Skin epidermis (tissue), 12 donors: ENCODE data around the gene DPP9.
"Not testable (repeated sequence)": the region's sequence is repeated elsewhere in the genome, so short reads cannot be mapped to it uniquely, and the experiment has no call there.

ENCODE experiments used
- H3K27ac ChIP-seq, 21 experiments: fragments of 200-600 bp; sonication (generic) in 11 of 21; one replicate each; pipeline ENCODE4 v1.5.0; 2020; ENCODE audit warnings: mild to moderate bottlenecking in 3 of 21, inconsistent platforms in 2 of 21, moderate library complexity in 2 of 21
- H3K4me3 ChIP-seq, 7 experiments: fragments of 200-600 bp; sonication (generic) in 2 of 7; one replicate each; pipeline ENCODE4 v1.5.0; 2020; ENCODE audit warnings: inconsistent platforms in 2 of 7, mild to moderate bottlenecking in 2 of 7, moderate library complexity in 1 of 7

Gene DPP9

GRCh38 chr19:4742723-4743646, 19.3 kb upstream of the DPP9 start:
- Histone ChIP-seq H3K27ac (peak overlapping the region in 5 of 21 experiments; percentile 6 to 45 (median 17)), H3K4me3 (no peak overlapping the region)

GRCh38 chr19:4740092-4740491, 16.4 kb upstream of the DPP9 start:
- no peak overlapping the region for H3K4me3 ChIP-seq

GRCh38 chr19:4738734-4739133, 15.1 kb upstream of the DPP9 start:
- H3K4me3 ChIP-seq, result no peak overlapping the region

More at GRCh38 chr19:4740092-4740491, 16.4 kb upstream of the DPP9 start:
- no peak overlapping the region for H3K27ac ChIP-seq

GRCh38 chr19:4737955-4738600, 14.4 kb upstream of the DPP9 start:
- H3K27ac ChIP-seq, result no peak overlapping the region
- H3K4me3 ChIP-seq, result no peak overlapping the region

More at GRCh38 chr19:4738734-4739133, 15.1 kb upstream of the DPP9 start:
- H3K27ac ChIP-seq, result no peak overlapping the region

- H3K27ac ChIP-seq, result no peak overlapping the region
- H3K4me3 ChIP-seq, result no peak overlapping the region
These were observed 10.2 kb upstream of the DPP9 start for GRCh38 chr19:4733755-4734345.

- no peak overlapping the region for H3K4me3 ChIP-seq
- H3K27ac ChIP-seq, result no peak overlapping the region
These were observed 9.1 kb upstream of the DPP9 start for GRCh38 chr19:4732680-4733114.

- Histone ChIP-seq H3K4me3 (no peak overlapping the region), H3K27ac (no peak overlapping the region)
These were observed 7.1 kb upstream of the DPP9 start for GRCh38 chr19:4730740-4731171.

- H3K4me3 ChIP-seq, result no peak overlapping the region
- no peak overlapping the region for H3K27ac ChIP-seq
These were observed 5.2 kb upstream of the DPP9 start for GRCh38 chr19:4728871-4729270.

GRCh38 chr19:4722671-4723594, 709 bp downstream of the DPP9 start:
- H3K27ac ChIP-seq, result peak overlapping the region; percentile 85 to 99 (median 95)

DNA sequence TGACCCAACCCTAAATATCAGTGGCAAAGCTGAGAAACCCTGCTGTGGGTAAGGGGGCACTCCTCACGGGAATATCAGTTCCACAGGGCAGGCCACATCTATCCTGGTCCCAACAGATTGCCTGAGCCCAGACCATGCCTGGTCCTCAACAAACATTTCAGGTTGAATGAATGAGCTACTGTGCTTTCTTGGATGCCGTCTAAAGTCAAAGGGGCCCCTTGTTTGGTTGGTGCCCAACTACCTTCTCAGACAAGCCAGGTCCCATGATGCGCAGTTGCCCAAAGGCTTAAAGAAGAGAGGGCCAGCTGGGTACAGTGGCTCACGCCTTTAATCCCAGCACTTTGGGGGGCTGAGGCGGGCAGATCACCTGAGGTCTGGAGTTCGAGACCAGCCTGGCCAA, 2.4 kb downstream of the DPP9 start:
- Histone ChIP-seq H3K27ac (no peak overlapping the region), H3K4me3 (no peak overlapping the region)

More at GRCh38 chr19:4722671-4723594, 709 bp downstream of the DPP9 start:
- H3K4me3 ChIP-seq, result peak overlapping the region; percentile 80 to 100 (median 96)

- Histone ChIP-seq H3K27ac (no peak overlapping the region), H3K4me3 (no peak overlapping the region)
These were observed 3.5 kb downstream of the DPP9 start for GRCh38 chr19:4720037-4720700.

DNA sequence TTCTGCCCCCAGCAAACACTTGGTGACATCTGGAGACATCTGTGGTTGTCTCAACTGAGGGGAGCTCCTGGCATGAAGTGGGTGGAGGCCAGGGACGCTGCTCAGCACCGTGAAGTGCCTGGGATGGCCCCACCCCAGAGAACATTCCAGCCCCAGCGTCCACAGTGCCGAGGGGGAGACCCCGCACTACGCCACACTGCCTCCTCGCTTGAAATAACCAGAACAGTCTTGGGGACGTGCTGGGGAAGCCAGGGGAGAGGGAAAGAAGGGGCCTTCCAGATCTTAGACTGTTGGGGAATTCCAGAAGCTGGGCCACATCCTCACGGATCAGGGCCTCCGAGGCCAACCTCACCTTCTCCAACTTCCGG, 4.2 kb downstream of the DPP9 start:
- H3K4me3 ChIP-seq, result no peak overlapping the region
- no peak overlapping the region for H3K27ac ChIP-seq

GRCh38 chr19:4717966-4718701, 5.5 kb downstream of the DPP9 start:
- H3K27ac ChIP-seq, result peak overlapping the region in 2 of 21 experiments; percentile 7 to 26
- H3K4me3 ChIP-seq, result no peak overlapping the region

DNA sequence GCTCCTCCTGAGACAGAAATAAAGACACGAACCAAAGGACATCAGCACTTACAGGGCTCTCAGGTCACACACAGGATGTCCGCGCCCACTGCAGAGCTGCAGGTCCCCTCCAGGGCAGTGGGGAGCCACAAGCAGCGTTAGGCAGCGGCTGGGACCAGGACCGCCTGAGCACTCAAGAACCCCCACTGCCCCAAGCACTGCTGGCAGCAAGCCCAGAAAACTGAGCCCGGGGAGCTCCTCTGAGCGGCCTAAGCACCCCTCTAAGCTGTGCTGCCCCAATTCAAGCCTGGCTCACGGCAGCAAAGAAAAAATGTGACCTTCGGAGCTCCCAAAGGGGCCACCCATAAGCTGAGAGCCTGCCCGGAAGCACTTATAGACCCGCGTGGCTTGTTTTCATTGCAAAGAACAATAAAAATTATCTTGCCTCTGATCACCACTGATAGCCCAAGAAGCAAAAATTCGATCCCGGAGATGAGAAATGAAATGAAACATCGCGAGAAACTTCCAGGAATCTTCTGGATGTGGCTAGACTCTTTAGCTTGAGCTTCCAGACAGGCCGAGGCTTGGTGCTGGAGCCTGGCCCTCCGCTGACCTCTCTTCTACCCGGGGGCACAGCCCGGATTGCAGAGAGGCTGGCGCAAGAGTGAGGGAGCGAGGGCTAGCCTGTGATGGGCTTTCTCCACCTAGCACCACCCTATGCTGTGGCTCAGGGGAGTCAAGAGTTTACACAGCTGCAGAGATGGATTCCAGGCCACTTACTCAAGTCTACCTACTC, 6.3 kb downstream of the DPP9 start:
- peak overlapping the region in 6 of 21 experiments; percentile 5 to 34 (median 18) for H3K27ac ChIP-seq

DNA sequence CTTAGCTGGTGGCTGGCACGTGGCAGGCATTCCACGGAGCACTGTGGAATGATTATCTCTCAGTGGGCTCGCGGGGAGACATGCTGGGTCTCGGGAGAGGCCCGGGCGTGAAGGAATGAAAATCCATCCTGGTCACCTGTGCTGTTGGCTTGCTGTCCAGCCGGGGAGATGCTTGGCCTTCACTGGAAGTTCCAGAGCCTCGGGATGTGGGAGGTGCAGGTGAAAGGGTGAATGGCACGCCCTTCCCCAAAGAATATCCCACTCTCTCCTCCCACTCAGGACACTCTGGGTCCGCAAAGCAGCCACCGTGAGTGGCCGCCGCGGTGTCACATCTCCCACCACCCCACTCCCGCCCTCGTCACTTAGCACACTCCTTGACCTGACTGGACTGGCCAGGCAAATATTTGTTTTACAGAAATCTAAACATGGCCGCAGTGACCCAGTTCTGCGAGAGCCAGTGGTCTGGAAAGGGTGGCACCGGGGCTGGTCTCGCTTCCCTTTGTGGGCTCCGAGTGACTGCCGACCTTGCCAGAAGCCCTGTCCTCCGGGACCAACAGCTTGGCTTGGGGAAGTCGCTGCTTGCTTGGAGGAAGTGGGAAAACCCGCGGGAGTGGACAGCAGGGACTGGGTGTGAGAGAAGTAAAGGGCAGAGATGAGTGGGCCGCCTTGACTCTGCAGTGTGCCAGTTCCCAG, 8.0 kb downstream of the DPP9 start:
- H3K27ac ChIP-seq, result peak overlapping the region in 10 of 21 experiments; percentile 0 to 61 (median 34)

More for the DNA sequence above, 6.3 kb downstream of the DPP9 start:
- H3K4me3 ChIP-seq, result no peak overlapping the region

GRCh38 chr19:4715178-4715528, 8.5 kb downstream of the DPP9 start:
- H3K4me3 ChIP-seq, result not testable (repeated sequence)
- peak overlapping the region in 10 of 21 experiments; percentile 0 to 90 (median 38) for H3K27ac ChIP-seq

More for the DNA sequence above, 8.0 kb downstream of the DPP9 start:
- no peak overlapping the region for H3K4me3 ChIP-seq

DNA sequence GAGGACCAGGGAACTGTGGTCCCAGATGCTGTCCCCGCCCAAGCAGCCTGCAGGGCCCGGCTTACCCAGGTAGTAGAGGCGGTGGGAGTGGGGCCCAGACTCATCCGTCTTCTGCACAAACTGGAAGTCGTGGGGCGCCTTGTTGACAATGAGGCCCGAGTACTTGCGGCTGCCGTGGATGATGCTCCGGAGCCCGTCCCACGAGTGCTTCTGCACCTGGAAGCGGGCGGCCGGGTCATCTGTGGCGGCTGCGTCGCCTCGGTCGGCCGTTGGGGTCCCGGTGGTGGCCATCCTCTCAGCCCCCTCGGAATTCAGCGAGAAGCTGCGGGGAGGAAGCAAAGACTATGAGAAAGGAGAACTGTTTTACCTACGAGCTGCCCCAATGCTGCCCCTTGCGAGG, 9.6 kb downstream of the DPP9 start:
- Histone ChIP-seq H3K27ac (peak overlapping the region in 19 of 21 experiments; percentile 37 to 90 (median 75)), H3K4me3 (no peak overlapping the region)
